Astrocyte (in vitro differentiated cells and primary cell): Measurements from ENCODE around the gene LUZP2. TPM values are rescaled to one million over a fixed set of nuclear protein-coding genes. Genes with fewer than 3 reads are reported as not detected.

Source experiments
- DNase-seq: peaks from one replicate; pipeline ENCODE4 v3.0.0-alpha.2; 2010; ENCODE audit warnings: low read depth
- FAIRE-seq: peaks from 2 replicates; lab custom pipeline; 2011; peaks lifted over from hg19 to GRCh38; lab: Jason Lieb, UNC
- H2AFZ ChIP-seq: 2 replicates; pipeline ENCODE4 v1.6.0; 2012; ENCODE audit warnings: low read depth, low read length, inconsistent platforms
- H3K27ac ChIP-seq: 2 replicates; pipeline ENCODE4 v1.5.1; 2011; ENCODE audit warnings: low read depth, low read length, inconsistent platforms
- H3K27me3 ChIP-seq: 2 replicates; pipeline ENCODE4 v1.6.0; 2011; ENCODE audit warnings: low read length, inconsistent platforms; ENCODE audit not compliant: insufficient read depth
- H3K36me3 ChIP-seq: 2 replicates; pipeline ENCODE4 v1.5.1; 2011; ENCODE audit warnings: low read length, inconsistent platforms; ENCODE audit not compliant: insufficient read depth
- H3K4me1 ChIP-seq: 2 replicates; pipeline ENCODE4 v1.5.1; 2011; ENCODE audit warnings: low read length, inconsistent platforms; ENCODE audit not compliant: insufficient read depth
- H3K4me2 ChIP-seq: 2 replicates; pipeline ENCODE4 v1.6.0; 2012; ENCODE audit warnings: low read length, inconsistent platforms
- H3K4me3 ChIP-seq: 2 replicates; pipeline ENCODE4 v1.5.1; 2011; ENCODE audit warnings: low read depth, mild to moderate bottlenecking, low read length, inconsistent platforms; ENCODE audit not compliant: insufficient read depth
- H3K79me2 ChIP-seq: 2 replicates; pipeline ENCODE4 v1.6.0; 2012; ENCODE audit warnings: mild to moderate bottlenecking, low read length, inconsistent platforms; ENCODE audit not compliant: insufficient read depth
- H3K9ac ChIP-seq: 2 replicates; pipeline ENCODE4 v1.6.0; 2012; ENCODE audit warnings: mild to moderate bottlenecking, low read length, inconsistent platforms
- H3K9me3 ChIP-seq: 2 replicates; pipeline ENCODE4 v1.5.1; 2012; ENCODE audit warnings: low read depth, mild to moderate bottlenecking, low read length, inconsistent platforms; ENCODE audit not compliant: insufficient read depth
- H4K20me1 ChIP-seq: 2 replicates; pipeline ENCODE4 v1.6.0; 2012; ENCODE audit warnings: low read length, inconsistent platforms; ENCODE audit not compliant: insufficient read depth
- H3K27ac Mint-ChIP-seq: one replicate; pipeline ENCODE4 v1.8.0; 2021; ENCODE audit warnings: mild to moderate bottlenecking, mixed read lengths; ENCODE audit not compliant: unreplicated experiment
- H3K27me3 Mint-ChIP-seq: one replicate; pipeline ENCODE4 v1.8.0; 2021; ENCODE audit warnings: low read depth, mixed read lengths; ENCODE audit not compliant: unreplicated experiment
- H3K36me3 Mint-ChIP-seq: one replicate; pipeline ENCODE4 v1.8.0; 2021; ENCODE audit warnings: low read depth, mixed read lengths; ENCODE audit not compliant: unreplicated experiment
- H3K4me1 Mint-ChIP-seq: one replicate; pipeline ENCODE4 v1.8.0; 2021; ENCODE audit warnings: low read depth, mixed read lengths; ENCODE audit not compliant: unreplicated experiment
- H3K4me3 Mint-ChIP-seq: one replicate; pipeline ENCODE4 v1.8.0; 2021; ENCODE audit warnings: mild to moderate bottlenecking, moderate library complexity, mixed read lengths; ENCODE audit not compliant: unreplicated experiment
- H3K9me3 Mint-ChIP-seq: one replicate; pipeline ENCODE4 v1.8.0; 2021; ENCODE audit warnings: mild to moderate bottlenecking, mixed read lengths; ENCODE audit not compliant: unreplicated experiment
- CTCF ChIP-seq: IDR thresholded peaks from 2 replicates; pipeline ENCODE4 v1.5.1; 2011; ENCODE audit warnings: low read depth, mild to moderate bottlenecking, inconsistent platforms, low read length, moderate library complexity; ENCODE audit not compliant: insufficient read depth
- EZH2 ChIP-seq: IDR thresholded peaks from 2 replicates; pipeline ENCODE4 v1.6.1; 2012; ENCODE audit warnings: mild to moderate bottlenecking, low read length, inconsistent platforms; ENCODE audit not compliant: insufficient read depth
- total RNA-seq: library from RNA; stranded (reverse); gene quantifications from 2 replicates; pipeline ENCODE4 v1.2.1, GENCODE V29; 2021

LUZP2 gene
- total RNA-seq, 1 donor from 2014 or later: 2.3 TPM

GRCh38 chr11:24754406-24754805 is 257.6 kb downstream of the LUZP2 start:
- peak; percentile 20 for DNase-seq
- no peak overlapping the region for H2AFZ ChIP-seq
- no peaks in the 10 kb centered on the region for H3K36me3 Mint-ChIP-seq
- no peak overlapping the region for H3K27ac ChIP-seq
- H3K4me1 Mint-ChIP-seq: no peaks in the 10 kb centered on the region
- H3K9me3 ChIP-seq: no peaks in the 10 kb centered on the region
- FAIRE-seq: no peak
- no peaks in the 10 kb centered on the region for H3K79me2 ChIP-seq
- TF ChIP-seq EZH2 (no peak), CTCF (no peak)
- H3K4me1 ChIP-seq: no peaks in the 10 kb centered on the region
- H3K27me3 Mint-ChIP-seq: no peaks in the 10 kb centered on the region
- no peaks in the 10 kb centered on the region for H3K36me3 ChIP-seq
- H3K27me3 ChIP-seq: no peaks in the 10 kb centered on the region
- H3K27ac Mint-ChIP-seq: no peak overlapping the region
- H3K9me3 Mint-ChIP-seq: no peaks in the 10 kb centered on the region
- no peak overlapping the region for H3K9ac ChIP-seq
- H3K4me3 ChIP-seq: no peak overlapping the region
- no peak overlapping the region for H3K4me2 ChIP-seq
- no peaks in the 10 kb centered on the region for H4K20me1 ChIP-seq
- H3K4me3 Mint-ChIP-seq: no peak overlapping the region

- H3K27ac Mint-ChIP-seq: no peak overlapping the region
- Histone ChIP-seq H3K9me3 (no peaks in the 10 kb centered on the region), H3K79me2 (no peaks in the 10 kb centered on the region), H3K9ac (no peak overlapping the region), H3K36me3 (no peaks in the 10 kb centered on the region), H3K27me3 (no peaks in the 10 kb centered on the region), H3K4me2 (no peak overlapping the region), H3K4me3 (no peak overlapping the region), H3K4me1 (no peaks in the 10 kb centered on the region), H4K20me1 (no peaks in the 10 kb centered on the region), H3K27ac (no peak overlapping the region), H2AFZ (no peak overlapping the region)
- DNase-seq (no peak), FAIRE-seq (no peak)
- no peak for TF ChIP-seq EZH2
- no peak for TF ChIP-seq CTCF
- no peaks in the 10 kb centered on the region for H3K36me3 Mint-ChIP-seq
- H3K9me3 Mint-ChIP-seq: no peaks in the 10 kb centered on the region
- H3K27me3 Mint-ChIP-seq: no peaks in the 10 kb centered on the region
- no peaks in the 10 kb centered on the region for H3K4me1 Mint-ChIP-seq
- no peak overlapping the region for H3K4me3 Mint-ChIP-seq
Observed at GRCh38 chr11:24755260-24755839, 258.5 kb downstream of the LUZP2 start.

GRCh38 chr11:24759742-24760141 is 262.9 kb downstream of the LUZP2 start:
- Histone ChIP-seq H3K9ac (no peak overlapping the region), H3K4me3 (no peak overlapping the region), H3K9me3 (no peaks in the 10 kb centered on the region), H3K4me2 (no peak overlapping the region), H3K27ac (no peak overlapping the region), H3K79me2 (no peaks in the 10 kb centered on the region), H2AFZ (no peak overlapping the region), H3K36me3 (no peaks in the 10 kb centered on the region), H3K4me1 (no peaks in the 10 kb centered on the region), H3K27me3 (no peaks in the 10 kb centered on the region), H4K20me1 (no peaks in the 10 kb centered on the region)
- FAIRE-seq (no peak), DNase-seq (no peak)
- Mint-ChIP-seq H3K27ac (no peak overlapping the region), H3K4me1 (no peaks in the 10 kb centered on the region), H3K9me3 (no peaks in the 10 kb centered on the region), H3K4me3 (no peak overlapping the region), H3K36me3 (no peaks in the 10 kb centered on the region), H3K27me3 (no peaks in the 10 kb centered on the region)
- TF ChIP-seq EZH2 (no peak), CTCF (no peak)
